Calu3 (cell line): ENCODE measurements around the gene RDH13. TPM values are rescaled to one million over a fixed set of nuclear protein-coding genes. Genes with fewer than 3 reads are reported as not detected.
A peak's percentile ranks its signal among the peaks of the same experiment; 100 is the strongest.
"Not testable (repeated sequence)": the region's sequence is repeated elsewhere in the genome, so short reads cannot be mapped to it uniquely, and the experiment has no call there.

Source experiments
- BruUV-seq: library from RNA; stranded (reverse); fragments of 400-500 nt; replicated peaks from 2 replicates; lab custom pipeline; 2021; lab: Mats Ljungman, UMichigan
- CTCF ChIA-PET: fragments of 300-600 bp; sonication (Branson Sonifier 250); formaldehyde crosslinking; loops from one replicate; lab custom pipeline; 2022; ENCODE audit warnings: antibody characterized with exemption; lab: Charles Lee
- DNase-seq: peaks from one replicate; pipeline ENCODE4 v3.0.0; 2022
- H3K27ac Mint-ChIP-seq: one replicate; pipeline ENCODE4 v1.8.0; 2022; ENCODE audit warnings: mixed read lengths; ENCODE audit not compliant: unreplicated experiment
- H3K27me3 Mint-ChIP-seq: one replicate; pipeline ENCODE4 v1.8.0; 2022; ENCODE audit warnings: mixed read lengths; ENCODE audit not compliant: unreplicated experiment
- H3K36me3 Mint-ChIP-seq: one replicate; pipeline ENCODE4 v1.8.0; 2022; ENCODE audit warnings: mild to moderate bottlenecking, moderate library complexity, mixed read lengths; ENCODE audit not compliant: insufficient read depth, unreplicated experiment
- H3K4me1 Mint-ChIP-seq: one replicate; pipeline ENCODE4 v1.8.0; 2022; ENCODE audit warnings: mild to moderate bottlenecking, low read depth, mixed read lengths; ENCODE audit not compliant: unreplicated experiment
- H3K4me3 Mint-ChIP-seq: one replicate; pipeline ENCODE4 v1.8.0; 2022; ENCODE audit warnings: mild to moderate bottlenecking, low read depth, moderate library complexity, mixed read lengths; ENCODE audit not compliant: unreplicated experiment
- H3K9me3 Mint-ChIP-seq: one replicate; pipeline ENCODE4 v1.8.0; 2022; ENCODE audit warnings: low read depth, mixed read lengths; ENCODE audit not compliant: unreplicated experiment
- intact Hi-C: fragments of 100-400 bp; cut with micrococcal nuclease; formaldehyde crosslinking; loops from one replicate; pipeline ENCODE4 v1.10.0; 2022; ENCODE audit not compliant: unreplicated experiment
- total RNA-seq: library from RNA; stranded (reverse); gene quantifications from 2 replicates; pipeline ENCODE4 v1.2.3, GENCODE V29; 2022
- TF ChIP-seq, protein P1 (sequence below): fragments of 200-600 bp; IDR thresholded peaks from one replicate; pipeline ENCODE4 v1.8.0; 2022; ENCODE audit warnings: antibody characterized with exemption; ENCODE audit not compliant: unreplicated experiment

RDH13 gene
- total RNA-seq, 1 experiment from 2014 or later = 50.1 TPM

DNA sequence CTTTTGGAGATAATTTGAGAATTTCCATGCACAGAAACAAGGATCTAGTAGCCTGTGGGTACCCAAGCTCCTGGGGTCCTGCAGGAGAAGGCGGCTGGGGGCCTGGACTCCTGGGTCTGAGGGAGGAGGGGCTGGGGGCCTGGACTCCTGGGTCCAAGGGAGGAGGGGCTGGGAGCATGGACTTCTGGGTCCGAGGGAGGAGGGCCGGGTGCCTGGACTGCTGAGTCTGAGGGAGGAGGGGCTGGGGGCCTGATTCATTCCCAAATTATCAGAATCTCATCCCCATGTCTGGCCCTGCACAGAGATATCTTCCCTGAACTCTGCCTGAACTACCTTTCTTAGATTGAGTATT, 520 bp upstream of the RDH13 start:
- no peak for DNase-seq
- intact Hi-C loops = loop anchor here (2.0 kb wide), 1 partner anchor 53 kb away; the partner anchor contains the start of gene PPP1R12C
- Mint-ChIP-seq H3K36me3 (peaks cover 57% of the 10 kb centered on the region), H3K4me1 (peaks cover 9% of the 10 kb centered on the region), H3K27ac (peak overlapping the region; percentile 66), H3K4me3 (peak overlapping the region; percentile 72), H3K9me3 (no peaks in the 10 kb centered on the region), H3K27me3 (peaks cover 13% of the 10 kb centered on the region)
- no TSS peak for BruUV-seq
- TF ChIP-seq, protein P1, sequence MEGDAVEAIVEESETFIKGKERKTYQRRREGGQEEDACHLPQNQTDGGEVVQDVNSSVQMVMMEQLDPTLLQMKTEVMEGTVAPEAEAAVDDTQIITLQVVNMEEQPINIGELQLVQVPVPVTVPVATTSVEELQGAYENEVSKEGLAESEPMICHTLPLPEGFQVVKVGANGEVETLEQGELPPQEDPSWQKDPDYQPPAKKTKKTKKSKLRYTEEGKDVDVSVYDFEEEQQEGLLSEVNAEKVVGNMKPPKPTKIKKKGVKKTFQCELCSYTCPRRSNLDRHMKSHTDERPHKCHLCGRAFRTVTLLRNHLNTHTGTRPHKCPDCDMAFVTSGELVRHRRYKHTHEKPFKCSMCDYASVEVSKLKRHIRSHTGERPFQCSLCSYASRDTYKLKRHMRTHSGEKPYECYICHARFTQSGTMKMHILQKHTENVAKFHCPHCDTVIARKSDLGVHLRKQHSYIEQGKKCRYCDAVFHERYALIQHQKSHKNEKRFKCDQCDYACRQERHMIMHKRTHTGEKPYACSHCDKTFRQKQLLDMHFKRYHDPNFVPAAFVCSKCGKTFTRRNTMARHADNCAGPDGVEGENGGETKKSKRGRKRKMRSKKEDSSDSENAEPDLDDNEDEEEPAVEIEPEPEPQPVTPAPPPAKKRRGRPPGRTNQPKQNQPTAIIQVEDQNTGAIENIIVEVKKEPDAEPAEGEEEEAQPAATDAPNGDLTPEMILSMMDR = no peak
- CTCF ChIA-PET = interaction anchor here (0.6 to 1.0 kb wide), 2 partner anchors 25 to 147 kb away, joined by 3 to 5 read pairs; no protein-coding TSS in a partner anchor

DNA sequence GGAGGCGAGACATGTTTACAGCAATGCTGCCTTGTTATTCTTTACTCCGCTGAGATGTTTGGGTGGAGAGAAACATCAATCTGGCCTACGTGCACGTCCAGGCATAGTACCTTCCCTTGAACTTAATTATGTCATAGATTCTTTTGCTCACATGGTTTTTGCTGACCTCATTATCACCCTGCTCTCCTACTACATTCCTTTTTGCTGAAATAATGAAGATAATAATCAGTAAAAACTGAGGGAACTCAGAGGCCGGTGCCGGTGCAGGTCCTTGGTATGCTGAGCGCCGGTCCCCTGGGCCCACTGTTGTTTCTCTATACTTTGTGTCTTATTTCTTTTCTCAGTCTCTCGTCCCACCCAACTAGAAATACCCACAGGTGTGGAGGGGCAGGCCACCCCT, 2.7 kb downstream of the RDH13 start:
- CTCF ChIA-PET, H3K27ac Mint-ChIP-seq, intact Hi-C loops, DNase-seq, H3K4me1 Mint-ChIP-seq, H3K4me3 Mint-ChIP-seq, H3K27me3 Mint-ChIP-seq, H3K9me3 Mint-ChIP-seq: not testable (repeated sequence)
- H3K36me3 Mint-ChIP-seq = peaks cover 71% of the 10 kb centered on the region
- BruUV-seq = TSS peak; percentile 7

DNA sequence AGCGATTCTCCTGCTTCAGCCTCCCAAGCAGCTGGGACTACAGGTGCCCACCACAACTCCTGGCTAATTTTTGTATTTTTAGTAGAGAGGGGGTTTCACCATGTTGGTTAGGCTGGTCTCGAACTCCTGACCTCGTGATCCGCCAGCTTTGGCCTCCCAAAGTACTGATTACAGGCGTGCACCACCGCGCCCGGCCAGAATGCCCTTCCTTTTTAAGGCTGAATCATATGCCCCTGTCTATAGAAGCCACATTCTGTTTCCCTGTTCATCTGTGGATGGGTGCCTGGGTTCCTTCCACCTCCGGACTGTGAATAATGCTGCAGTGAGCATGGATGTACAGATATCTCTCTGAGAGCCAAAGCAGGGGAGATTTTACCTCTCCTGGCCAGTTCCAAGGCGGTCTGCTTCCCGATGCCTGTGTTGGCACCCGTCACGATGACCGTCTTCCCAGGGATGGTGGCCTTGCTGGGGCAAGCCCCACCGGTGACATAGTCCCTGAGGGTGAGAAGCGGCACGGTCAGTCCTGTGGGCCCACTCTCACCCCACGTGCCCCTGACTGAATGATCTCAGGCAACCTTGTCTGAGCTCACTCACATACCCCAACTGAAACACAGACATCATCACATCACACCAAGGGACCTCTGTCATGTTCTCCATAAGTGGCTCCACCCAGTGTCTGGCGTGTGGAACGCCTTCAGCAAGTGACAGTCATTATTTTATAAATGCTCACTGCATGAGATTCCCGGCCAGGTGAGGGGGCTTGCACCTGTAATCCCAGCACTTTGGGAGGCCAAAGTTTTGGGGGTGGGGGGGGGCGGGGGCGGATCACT, 4.0 kb downstream of the RDH13 start:
- DNase-seq = no peak
- H3K4me3 Mint-ChIP-seq = no peak overlapping the region
- H3K9me3 Mint-ChIP-seq = no peaks in the 10 kb centered on the region
- no TSS peak for BruUV-seq
- CTCF ChIA-PET = no interaction called here
- intact Hi-C loops = no loop called here
- peaks cover 72% of the 10 kb centered on the region for H3K36me3 Mint-ChIP-seq
- H3K27me3 Mint-ChIP-seq = no peaks in the 10 kb centered on the region
- TF ChIP-seq, protein P1 = no peak
- H3K4me1 Mint-ChIP-seq = peaks cover 9% of the 10 kb centered on the region
- H3K27ac Mint-ChIP-seq = peak overlapping the region; percentile 25

DNA sequence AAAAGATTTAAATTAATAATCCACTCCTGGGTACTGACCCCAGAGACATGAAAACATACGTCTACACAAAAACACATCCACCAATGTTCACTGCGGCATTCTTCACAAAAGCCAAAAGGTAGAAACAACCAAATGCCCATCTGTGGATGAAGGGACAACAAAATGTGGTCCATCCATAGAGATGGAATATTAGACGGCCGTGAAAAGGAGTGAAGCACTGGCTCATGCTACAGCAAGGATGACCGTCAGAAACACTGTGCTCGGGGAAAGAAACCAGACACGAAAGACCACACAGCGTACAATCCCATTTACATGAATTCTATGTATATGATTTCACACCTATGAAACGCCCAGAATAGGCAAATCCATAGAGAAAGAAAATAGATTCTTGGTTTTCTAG, 6.1 kb downstream of the RDH13 start:
- H3K4me3 Mint-ChIP-seq = no peak overlapping the region
- H3K36me3 Mint-ChIP-seq = peaks cover 71% of the 10 kb centered on the region

More for the DNA sequence above, 6.1 kb downstream of the RDH13 start:
- Mint-ChIP-seq H3K9me3 (no peaks in the 10 kb centered on the region), H3K4me1 (peaks cover 9% of the 10 kb centered on the region), H3K27ac (no peak overlapping the region), H3K27me3 (no peaks in the 10 kb centered on the region)
- DNase-seq = no peak
- TF ChIP-seq, protein P1 = no peak
- intact Hi-C loops = no loop called here
- no TSS peak for BruUV-seq
- CTCF ChIA-PET = no interaction called here
